OCI-LY1 (cell line): Measurements from ENCODE around the gene PDZD2.

Experiments
- CTCF ChIP-seq: fragments of 200-600 bp; sonication (generic), shearing (Covaris generic); IDR thresholded peaks from 2 replicates; pipeline ENCODE4 v1.5.1; 2017; ENCODE audit warnings: mild to moderate bottlenecking, antibody characterized with exemption, low read length, moderate library complexity, mixed read lengths
- EZH2 ChIP-seq: fragments of 200-600 bp; sonication (generic), shearing (Covaris generic); IDR thresholded peaks from 2 replicates; pipeline ENCODE4 v1.8.0; 2017; ENCODE audit warnings: borderline replicate concordance, mixed run types, mild to moderate bottlenecking, antibody characterized with exemption, low read length, moderate library complexity, mixed read lengths

GRCh38 chr5:31981361-31981945 lies 342.5 kb downstream of the PDZD2 start:
- no peak for TF ChIP-seq CTCF
- TF ChIP-seq EZH2: no peak
